ENCODE results near the gene COX8A. TPM values are rescaled to one million over a fixed set of nuclear protein-coding genes. Genes with fewer than 3 reads are reported as not detected.
"Not testable (repeated sequence)": the region's sequence is repeated elsewhere in the genome, so short reads cannot be mapped to it uniquely, and the experiment has no call there.

COX8A gene
- total RNA-seq, 1 donor from 2014 or later, result 86.0 TPM

- TF ChIP-seq EZH2phosphoT487 (IDR thresholded peaks at IDR 0.05), result no peak
- no peak for TF ChIP-seq CTCF (IDR thresholded peaks at IDR 0.05)
- TF ChIP-seq EZH2 (IDR thresholded peaks at IDR 0.05), result no peak
- H3K4me2 ChIP-seq, result no peak overlapping the region
- DNase-seq (ENCODE audit: low spot score), result no peak
- H3K27ac ChIP-seq, result no peak overlapping the region
- H3K79me2 ChIP-seq (ENCODE audit: low read depth), result no peaks in the 10 kb centered on the region
- H3K9ac ChIP-seq, result no peak overlapping the region
- no peak overlapping the region for H3K27ac Mint-ChIP-seq
- H3K36me3 ChIP-seq, result no peaks in the 10 kb centered on the region
- H3K4me1 ChIP-seq, result peaks cover 6% of the 10 kb centered on the region
- H4K20me1 ChIP-seq (ENCODE audit: low read depth), result peaks cover 8% of the 10 kb centered on the region
- H3K4me3 Mint-ChIP-seq, result no peak overlapping the region
- no peaks in the 10 kb centered on the region for H3K27me3 ChIP-seq
- H3K27me3 Mint-ChIP-seq (ENCODE audit: insufficient read depth, low read depth), result peaks cover 6% of the 10 kb centered on the region
- no peaks in the 10 kb centered on the region for H3K9me3 Mint-ChIP-seq
- no peaks in the 10 kb centered on the region for H3K9me3 ChIP-seq (ENCODE audit: low read depth)
- H3F3A ChIP-seq (ENCODE audit: low read depth), result no peaks in the 10 kb centered on the region
- H3K4me3 ChIP-seq, result no peak overlapping the region
- H2AFZ ChIP-seq (replicated peaks), result no peak overlapping the region
- H3K36me3 Mint-ChIP-seq, result peaks cover 17% of the 10 kb centered on the region
- H3K4me1 Mint-ChIP-seq, result peaks cover 3% of the 10 kb centered on the region
Observed at GRCh38 chr11:63958008-63958407, 16.4 kb upstream of the COX8A start.

GRCh38 chr11:63961608-63962412 is 12.6 kb upstream of the COX8A start:
- no peak overlapping the region for H3K4me3 Mint-ChIP-seq

GRCh38 chr11:63963895-63964294 is 10.5 kb upstream of the COX8A start:
- not testable (repeated sequence) for H3K9me3 ChIP-seq (ENCODE audit: low read depth); H3K27me3 Mint-ChIP-seq (ENCODE audit: insufficient read depth, low read depth); H3K27me3 ChIP-seq; H3K9me3 Mint-ChIP-seq; H3K4me2 ChIP-seq; H3F3A ChIP-seq (ENCODE audit: low read depth); H3K79me2 ChIP-seq (ENCODE audit: low read depth); H3K36me3 ChIP-seq; H3K4me3 ChIP-seq; H3K4me1 ChIP-seq; H3K36me3 Mint-ChIP-seq; H4K20me1 ChIP-seq (ENCODE audit: low read depth); H3K27ac Mint-ChIP-seq; H3K4me1 Mint-ChIP-seq; H3K4me3 Mint-ChIP-seq; H3K9ac ChIP-seq; H3K27ac ChIP-seq; DNase-seq (ENCODE audit: low spot score); H2AFZ ChIP-seq (replicated peaks)

More at GRCh38 chr11:63961608-63962412, 12.6 kb upstream of the COX8A start:
- H3K9ac ChIP-seq, result peak overlapping the region; percentile 13
- no peak overlapping the region for H3K4me3 ChIP-seq
- H3K36me3 ChIP-seq, result no peaks in the 10 kb centered on the region
- no peaks in the 10 kb centered on the region for H3F3A ChIP-seq (ENCODE audit: low read depth)
- no peaks in the 10 kb centered on the region for H3K27me3 Mint-ChIP-seq (ENCODE audit: insufficient read depth, low read depth)
- H3K27me3 ChIP-seq, result no peaks in the 10 kb centered on the region
- H2AFZ ChIP-seq (replicated peaks), result no peak overlapping the region
- no peaks in the 10 kb centered on the region for H3K9me3 Mint-ChIP-seq
- peaks cover 4% of the 10 kb centered on the region for H4K20me1 ChIP-seq (ENCODE audit: low read depth)
- no peak overlapping the region for H3K27ac Mint-ChIP-seq
- TF ChIP-seq EZH2 (IDR thresholded peaks at IDR 0.05) (no peak), EZH2phosphoT487 (IDR thresholded peaks at IDR 0.05) (no peak), CTCF (IDR thresholded peaks at IDR 0.05) (no peak)
- H3K4me2 ChIP-seq, result no peak overlapping the region
- H3K9me3 ChIP-seq (ENCODE audit: low read depth), result no peaks in the 10 kb centered on the region
- H3K79me2 ChIP-seq (ENCODE audit: low read depth), result no peaks in the 10 kb centered on the region
- H3K27ac ChIP-seq, result no peak overlapping the region
- DNase-seq (ENCODE audit: low spot score), result peak; percentile 29
- peaks cover 3% of the 10 kb centered on the region for H3K4me1 Mint-ChIP-seq
- peaks cover 6% of the 10 kb centered on the region for H3K4me1 ChIP-seq
- no peaks in the 10 kb centered on the region for H3K36me3 Mint-ChIP-seq

GRCh38 chr11:63966444-63966843 is 8.0 kb upstream of the COX8A start:
- Mint-ChIP-seq H3K27me3 (ENCODE audit: insufficient read depth, low read depth) (no peaks in the 10 kb centered on the region), H3K9me3 (no peaks in the 10 kb centered on the region), H3K36me3 (no peaks in the 10 kb centered on the region), H3K4me3 (no peak overlapping the region), H3K27ac (no peak overlapping the region), H3K4me1 (peaks cover 5% of the 10 kb centered on the region)
- Histone ChIP-seq H3K9ac (no peak overlapping the region), H3K4me1 (peaks cover 5% of the 10 kb centered on the region), H3F3A (ENCODE audit: low read depth) (no peaks in the 10 kb centered on the region), H2AFZ (replicated peaks) (no peak overlapping the region), H3K27ac (no peak overlapping the region), H3K79me2 (ENCODE audit: low read depth) (no peaks in the 10 kb centered on the region), H3K4me2 (no peak overlapping the region), H3K9me3 (ENCODE audit: low read depth) (no peaks in the 10 kb centered on the region), H3K36me3 (no peaks in the 10 kb centered on the region), H3K27me3 (peaks cover 12% of the 10 kb centered on the region), H3K4me3 (no peak overlapping the region), H4K20me1 (ENCODE audit: low read depth) (peaks cover under 1% of the 10 kb centered on the region)
- DNase-seq (ENCODE audit: low spot score), result no peak
- TF ChIP-seq CTCF (IDR thresholded peaks at IDR 0.05), result no peak

All from neural progenitor cell (in vitro differentiated cells).